DMS153 treated with DMSO at 0.1 percent for 48 hours (cell line): ENCODE data around the gene KCNQ5.

Experiments used
- DNase-seq: peaks from one replicate; lab custom pipeline; 2025; ENCODE audit not compliant: unreplicated experiment; lab: John Stamatoyannopoulos, UW

KCNQ5 gene

DNA sequence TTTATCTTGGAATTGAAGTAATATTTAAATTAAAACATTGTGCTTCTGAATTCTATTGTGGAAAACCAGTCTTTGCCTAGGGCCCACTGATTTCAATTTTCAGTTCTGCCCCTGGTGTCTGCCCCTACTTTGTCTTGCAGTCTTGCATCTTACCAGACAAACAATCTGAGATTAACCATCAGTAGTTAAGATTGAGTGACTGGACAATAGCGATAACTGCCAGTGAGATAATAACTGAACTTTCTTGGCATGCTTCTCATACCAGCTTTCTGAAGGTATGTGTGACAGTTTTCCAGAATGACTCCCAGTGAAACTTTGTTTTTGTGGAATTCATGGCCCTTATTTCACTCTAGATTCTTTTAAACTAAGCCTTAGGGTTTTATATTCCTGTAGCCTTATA, 53.5 kb downstream of the KCNQ5 start:
- DNase-seq = no peak

DNA sequence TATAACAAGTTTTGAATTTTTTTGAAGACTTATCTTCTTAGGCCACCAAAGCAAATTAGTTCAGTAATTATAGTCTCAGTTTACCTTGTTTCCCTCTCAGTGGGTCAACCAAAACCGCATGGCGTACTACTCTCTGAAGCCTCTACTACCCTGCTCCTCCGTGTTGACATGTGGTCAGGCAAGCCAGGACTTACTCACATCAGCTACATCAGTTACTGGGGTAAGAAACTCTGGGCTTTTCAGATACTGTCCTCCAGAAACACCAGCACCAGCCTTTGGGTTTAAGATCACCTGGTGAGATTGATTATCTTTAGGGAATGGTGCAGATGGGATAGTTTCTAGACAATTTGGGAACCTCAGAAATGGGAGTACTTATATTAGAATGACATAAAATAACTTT, 55.1 kb downstream of the KCNQ5 start:
- no peak for DNase-seq

DNA sequence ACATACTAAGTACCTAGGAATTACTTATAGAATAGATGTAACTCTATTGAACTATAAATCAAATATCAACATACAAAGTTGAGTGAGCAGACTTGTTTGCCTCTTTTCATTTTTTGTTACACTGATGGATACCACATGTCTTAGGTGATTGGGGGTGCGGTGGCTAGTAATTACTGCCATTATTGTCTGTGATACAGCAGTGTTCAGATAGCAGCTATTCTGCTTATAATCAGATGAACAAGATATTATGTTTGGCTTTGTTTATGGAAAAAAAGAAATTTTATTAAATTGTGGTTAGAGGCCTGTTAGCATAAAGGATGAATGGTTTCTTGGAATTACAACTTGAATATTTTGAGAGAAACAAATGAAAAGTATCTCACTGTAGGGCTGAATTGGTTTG, 55.9 kb downstream of the KCNQ5 start:
- no peak for DNase-seq

DNA sequence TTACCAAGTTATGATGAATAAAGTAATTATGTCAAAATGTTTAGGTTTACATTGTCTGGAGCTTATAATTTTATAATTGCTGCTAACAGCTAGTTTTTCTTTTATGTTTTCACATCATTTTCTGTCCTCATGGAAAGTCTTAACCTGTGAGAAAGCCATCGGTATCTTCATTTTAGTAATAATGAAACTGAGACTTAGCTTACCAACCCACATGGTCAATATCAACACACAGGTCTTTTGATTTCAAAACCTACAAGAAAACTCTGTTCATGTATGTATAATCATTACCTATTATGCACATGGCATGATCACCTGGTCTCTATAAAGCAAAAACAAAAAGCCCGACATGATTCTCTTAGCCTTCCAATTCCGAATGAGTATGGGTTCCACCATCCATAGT, 61.9 kb downstream of the KCNQ5 start:
- DNase-seq = no peak

DNA sequence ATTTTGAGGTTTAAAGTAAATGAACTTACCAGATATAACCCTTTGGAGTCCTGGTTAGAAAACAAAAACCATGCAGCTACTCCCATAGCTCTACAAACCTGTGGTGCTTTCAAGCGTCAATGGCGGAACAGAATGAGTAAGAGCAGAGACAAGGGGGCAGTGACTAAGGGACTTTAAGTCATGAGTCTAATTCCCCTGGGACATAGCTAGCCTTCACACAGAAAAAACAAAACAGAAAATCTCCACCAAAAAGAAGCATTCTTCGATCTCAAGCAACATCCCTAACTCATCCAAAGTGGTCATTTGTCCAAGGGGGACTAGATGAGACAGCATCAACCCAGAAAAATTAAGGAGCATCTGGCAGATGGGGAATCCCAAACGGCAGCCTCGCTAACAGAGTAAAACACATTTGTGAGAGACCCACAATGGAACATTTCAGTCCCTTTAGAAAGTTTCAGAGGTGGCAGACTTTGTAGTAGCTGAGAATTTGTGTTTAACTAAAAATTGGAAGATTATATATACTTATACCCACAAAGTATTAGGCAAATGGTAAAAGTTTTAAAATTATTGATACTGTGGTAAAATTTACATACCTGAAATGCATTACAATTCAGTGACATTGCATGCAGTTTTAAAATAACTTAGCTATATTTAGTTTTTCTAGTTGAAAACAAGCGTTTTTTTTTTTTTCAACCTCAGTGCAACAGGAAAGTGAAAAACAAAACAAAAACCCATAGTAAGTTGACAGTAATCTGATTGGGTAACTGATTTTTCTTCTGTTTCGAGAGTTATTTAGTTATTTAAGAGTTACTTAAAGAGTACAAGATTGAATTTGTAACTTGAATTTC, 67.5 kb downstream of the KCNQ5 start:
- no peak for DNase-seq

DNA sequence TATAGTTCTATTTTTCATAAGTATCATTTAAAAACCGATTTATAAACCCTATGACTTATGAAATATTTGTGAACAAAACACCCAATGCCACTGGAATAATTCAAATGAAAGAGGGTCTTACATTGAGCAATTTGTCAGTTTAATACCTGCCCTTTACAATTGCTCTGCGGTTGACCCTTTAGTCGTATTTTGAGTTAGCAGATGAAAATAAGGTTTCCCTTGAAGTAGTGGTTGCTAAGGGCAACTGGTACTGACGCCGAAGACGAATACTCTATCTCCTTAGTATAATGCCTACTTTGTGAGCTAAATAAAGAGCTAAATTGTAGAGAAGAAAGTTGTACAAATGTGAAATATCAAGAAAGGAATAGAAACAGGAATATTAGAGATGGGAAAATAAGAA, 69.4 kb downstream of the KCNQ5 start:
- no peak for DNase-seq

DNA sequence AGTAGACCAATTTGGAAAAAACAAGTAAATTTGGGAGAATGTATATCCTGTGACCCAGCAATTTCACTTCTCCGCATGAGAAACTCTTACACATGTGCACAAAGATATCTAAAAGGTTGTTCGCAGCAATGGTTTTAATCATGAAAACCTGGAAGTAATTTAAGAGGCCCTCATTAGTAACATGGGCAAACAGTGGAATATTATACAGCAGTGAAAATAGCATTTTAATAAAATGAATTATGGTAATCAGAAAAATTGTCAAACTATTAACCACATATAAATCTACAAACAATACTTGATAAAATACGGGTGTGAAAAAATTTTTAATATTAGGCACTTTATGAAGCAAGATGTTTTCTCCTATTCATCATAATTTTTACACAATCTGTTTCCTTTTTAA, 74.2 kb downstream of the KCNQ5 start:
- DNase-seq = no peak

DNA sequence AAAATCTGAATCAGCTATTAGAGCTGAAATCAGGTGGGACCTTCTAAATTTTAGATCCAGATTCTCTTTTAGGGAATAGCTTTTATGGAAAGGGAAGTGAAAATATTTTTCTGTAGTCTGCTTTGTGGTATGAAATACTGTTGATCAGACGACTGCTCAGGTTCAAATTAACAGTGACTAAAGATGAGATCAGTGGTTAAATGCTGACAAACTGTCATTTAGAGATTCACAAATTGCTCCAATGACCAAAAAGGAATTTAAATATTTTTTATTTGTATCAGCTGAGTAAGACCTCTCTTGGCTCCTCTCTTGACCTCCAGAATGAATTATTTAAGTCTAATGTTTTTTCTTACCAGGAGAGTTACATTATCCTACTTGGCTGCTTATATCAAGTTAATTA, 77.3 kb downstream of the KCNQ5 start:
- no peak for DNase-seq

DNA sequence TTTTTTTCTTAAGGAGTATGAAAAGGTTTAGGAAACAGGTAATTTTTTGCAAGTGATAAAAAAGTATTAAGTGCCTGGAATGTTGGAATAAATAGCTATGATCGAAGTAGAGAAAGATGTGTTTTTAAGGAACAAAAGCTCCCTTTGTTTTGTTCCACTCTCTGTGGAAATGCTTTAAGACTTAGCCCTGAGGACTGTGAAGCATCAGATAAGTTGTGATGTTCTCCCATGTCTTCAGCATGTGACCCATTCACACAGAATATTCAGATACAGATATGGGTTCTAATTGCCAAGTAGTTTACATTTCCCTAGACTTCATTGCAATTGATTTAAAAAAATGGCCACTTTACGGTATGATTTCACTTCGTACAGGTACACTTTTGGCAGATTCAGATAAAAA, 80.6 kb downstream of the KCNQ5 start:
- no peak for DNase-seq

DNA sequence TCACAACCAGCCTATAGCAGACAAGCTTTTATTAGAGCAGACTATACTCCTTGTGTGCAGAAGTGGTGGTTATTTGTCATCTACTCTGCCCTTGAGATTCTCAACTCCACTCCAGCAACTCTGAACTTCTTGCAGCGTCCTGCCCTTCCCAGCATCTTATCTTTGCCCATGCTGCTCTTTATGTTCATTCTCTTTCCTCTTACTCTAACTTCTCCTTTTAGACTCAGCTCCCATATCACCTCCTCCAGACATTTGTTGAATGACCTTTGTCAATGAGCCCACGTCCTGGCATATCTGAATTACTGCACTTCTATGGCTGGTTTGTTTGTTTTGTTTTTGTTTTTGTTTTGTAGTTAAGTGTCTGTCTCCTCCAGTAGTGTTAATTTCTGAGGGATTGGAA, 81.2 kb downstream of the KCNQ5 start:
- DNase-seq = no peak

DNA sequence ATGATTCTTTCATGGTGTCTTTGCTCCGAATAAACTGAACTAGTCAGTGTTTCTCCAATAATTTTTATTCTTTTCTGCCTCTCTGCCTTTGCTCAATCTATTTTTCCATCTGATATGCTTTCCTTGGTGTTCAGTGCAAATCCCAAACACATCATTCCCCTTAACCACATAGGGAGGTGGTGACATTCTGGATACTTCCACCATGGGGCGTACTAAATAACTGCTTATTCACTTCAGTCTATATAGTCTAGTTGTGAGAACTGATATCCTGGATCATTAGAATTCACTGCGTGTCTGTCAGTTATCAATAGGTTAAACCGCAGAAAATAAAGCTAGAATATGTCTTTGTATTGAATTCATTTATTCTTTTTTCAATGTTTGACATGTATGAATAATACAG, 83.1 kb downstream of the KCNQ5 start:
- DNase-seq = no peak

DNA sequence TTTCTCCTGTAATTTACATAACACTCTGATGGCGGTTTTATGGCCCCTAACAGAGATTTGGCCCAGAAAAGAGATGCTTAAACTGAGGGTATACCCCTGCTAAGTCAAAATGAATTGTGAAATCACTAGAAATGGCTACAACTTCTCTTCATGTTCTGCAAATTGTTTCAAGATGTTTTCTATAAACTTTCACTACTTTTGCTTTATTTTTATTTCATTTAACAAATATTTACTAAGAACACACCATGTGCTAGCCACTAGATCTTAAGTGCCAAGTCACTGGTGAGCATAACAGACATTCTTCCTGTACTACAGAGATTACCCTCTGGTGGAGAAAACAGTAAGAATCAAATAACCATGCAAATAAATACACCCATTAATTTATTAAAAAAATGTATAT, 87.6 kb downstream of the KCNQ5 start:
- no peak for DNase-seq

DNA sequence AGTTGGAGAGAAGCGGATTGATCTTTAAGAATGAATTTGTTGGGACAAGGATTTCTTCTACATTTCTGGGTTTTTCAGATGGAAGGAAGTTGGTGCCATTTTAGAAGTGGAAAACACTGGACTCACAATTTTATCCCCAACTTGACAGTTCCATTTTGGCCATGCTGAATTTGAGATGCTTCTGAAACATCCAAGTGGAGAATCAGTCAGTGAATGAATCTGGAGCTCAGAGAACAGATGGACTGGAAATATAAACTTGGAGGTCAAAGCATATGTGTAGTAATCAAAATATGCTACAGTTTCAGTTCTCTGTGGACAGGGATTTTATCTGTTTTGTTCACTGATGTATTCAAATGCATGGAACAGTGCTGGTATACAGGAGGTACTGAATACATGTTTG, 89.9 kb downstream of the KCNQ5 start:
- DNase-seq = no peak

DNA sequence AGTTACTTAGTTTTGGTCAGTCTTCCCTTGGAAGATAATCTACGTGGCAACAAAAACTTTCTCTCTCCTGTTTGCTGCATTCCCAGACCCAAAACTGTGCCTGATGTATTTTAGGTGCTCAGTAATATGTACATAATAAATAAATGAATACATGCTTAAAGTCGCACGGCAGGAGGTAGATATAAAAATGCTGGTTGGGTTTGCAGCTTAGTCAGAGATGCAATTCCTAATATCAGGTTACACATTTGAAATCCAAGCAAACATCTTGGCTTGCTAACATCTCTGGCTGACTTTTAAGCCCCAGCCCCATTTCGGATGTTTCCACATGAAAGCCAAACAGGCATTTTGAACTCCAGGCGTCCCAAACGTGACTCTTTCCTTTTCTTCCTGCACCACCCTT, 91.0 kb downstream of the KCNQ5 start:
- no peak for DNase-seq

DNA sequence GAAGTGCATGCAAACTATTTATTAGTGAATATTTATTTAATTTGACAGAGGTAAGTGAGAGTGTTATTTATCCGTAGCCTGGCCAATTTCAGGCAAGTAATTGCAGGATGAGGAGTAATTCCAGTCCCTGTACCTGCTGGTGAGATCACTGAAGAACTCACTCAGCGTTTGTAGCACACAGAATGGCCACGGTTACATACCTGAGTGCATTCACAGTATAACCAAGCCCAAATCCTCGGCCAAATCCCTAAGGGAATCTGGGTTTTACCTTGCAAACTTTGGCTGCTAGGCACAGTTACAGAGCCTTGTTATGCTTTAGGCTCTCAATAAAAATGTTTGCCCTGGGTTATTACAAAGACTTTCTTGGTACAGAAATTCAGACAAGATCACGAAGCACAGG, 93.3 kb downstream of the KCNQ5 start:
- DNase-seq = no peak

DNA sequence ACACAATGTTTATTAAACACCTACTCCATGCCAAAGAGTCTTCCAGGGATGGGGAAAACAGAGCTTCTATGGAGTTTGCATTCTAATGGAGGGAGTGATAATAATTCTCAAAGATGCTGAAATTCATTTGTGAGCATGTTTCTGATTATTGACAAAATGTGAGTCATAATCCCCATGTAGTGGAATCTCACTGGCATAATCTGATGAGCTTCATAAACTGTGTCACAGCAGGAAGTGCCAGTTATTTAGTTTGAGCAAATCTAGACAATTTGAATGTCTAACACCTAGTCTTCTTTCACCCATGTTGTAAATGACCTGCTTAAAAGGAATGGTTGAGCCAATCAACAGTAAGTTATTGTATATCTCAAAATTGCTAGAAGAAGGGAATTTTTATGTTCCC, 95.1 kb downstream of the KCNQ5 start:
- DNase-seq = no peak

DNA sequence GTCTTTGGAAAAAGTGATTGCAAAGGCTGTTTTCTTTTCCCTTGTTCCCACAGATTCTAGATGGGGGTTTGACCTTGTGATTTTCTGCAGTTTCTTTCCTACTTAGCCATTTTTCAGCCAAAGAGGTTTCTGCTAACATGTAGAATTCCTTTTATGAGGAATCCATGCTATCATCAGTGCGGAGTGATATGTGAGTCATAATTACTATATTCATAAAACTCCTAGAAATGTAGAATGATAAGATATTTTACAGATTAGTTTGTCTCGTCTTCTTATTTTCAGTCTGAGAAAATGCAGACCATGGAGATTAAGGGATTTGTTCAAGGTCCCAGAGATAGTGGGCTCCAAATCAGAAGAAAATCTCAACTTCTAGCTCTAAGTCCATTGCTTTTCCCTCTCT, 98.6 kb downstream of the KCNQ5 start:
- no peak for DNase-seq

DNA sequence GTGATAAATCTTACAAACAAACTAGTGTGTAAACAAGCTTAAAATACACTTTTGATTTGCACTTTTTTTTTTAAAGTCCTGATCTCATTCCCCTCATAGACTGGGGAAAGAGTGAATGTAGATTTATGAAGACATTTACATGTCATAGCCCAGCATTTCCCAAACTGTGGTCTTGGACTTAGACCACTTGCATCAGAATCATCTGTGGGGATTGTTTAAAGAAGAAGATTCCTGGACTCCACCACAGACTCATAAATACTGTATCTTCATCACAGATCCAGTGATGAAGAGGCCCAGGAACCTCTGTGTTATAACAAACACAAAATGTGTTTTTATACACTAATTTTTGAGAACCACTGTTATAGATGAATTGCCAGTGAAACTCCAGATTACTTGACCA, 99.5 kb downstream of the KCNQ5 start:
- no peak for DNase-seq

DNA sequence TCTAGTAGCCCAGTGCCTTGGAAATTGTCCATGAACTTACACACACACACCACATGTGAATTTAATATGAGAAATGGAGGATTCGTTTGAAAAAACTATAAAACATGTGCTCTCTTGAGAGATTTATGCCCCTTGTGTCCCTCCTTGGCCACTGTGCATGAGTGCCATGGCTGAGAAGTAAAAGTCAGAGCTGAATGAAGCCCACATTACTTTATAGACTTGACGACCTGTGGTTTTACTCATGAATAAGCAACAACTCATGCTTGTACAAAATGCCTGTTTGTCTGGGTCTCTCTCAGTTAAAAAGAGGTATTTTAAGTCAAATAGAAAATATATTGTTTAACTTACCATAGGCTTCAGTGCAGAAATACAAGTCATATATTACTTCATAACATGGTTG, 102.7 kb downstream of the KCNQ5 start:
- no peak for DNase-seq

DNA sequence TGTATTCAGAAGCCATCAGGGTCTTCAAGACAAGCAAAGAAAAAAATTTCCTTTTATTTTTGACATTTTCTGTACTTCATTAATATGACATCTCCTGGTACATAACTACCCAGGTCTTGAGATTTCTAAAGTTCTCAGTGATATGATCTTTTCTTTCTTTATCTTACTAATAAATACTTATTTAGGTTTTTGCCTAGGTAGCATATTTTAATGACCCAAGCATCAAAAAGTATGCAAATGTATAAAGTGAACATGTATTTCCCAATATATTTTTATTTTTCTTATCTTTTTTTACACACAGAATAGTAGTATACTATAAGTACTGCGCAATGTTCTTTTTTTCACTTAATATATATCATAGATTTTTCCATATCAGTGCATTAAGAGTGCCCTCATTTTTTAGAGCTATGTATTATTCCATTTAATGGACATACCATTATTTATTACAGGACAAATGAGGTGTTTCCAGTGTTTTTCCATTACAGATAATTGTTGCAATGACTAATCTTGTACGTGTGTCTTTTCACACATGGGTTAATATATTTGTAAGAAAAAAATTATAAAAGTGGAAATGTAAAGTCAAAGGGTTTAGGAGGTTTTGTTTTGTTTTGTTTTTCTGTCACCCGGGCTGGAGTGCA, 107.0 kb downstream of the KCNQ5 start:
- no peak for DNase-seq

DNA sequence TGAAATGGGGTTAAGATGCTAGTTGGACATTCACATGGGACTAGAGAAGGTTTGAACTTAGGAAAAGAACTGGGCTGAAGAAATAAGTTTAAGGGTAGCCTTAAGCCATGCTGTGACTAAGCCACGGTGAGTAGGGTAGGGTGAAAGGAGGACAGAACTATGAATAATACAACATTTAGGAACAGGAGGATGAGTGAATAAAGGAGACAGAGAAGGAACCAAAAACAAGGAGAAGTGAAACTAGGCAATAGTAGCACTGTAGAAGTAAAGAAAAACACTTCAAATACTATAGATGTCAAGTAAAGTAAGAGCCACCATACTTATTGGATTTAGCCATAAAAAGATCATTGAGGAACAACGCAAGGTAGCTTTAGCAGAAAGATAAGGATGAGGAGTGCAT, 111.2 kb downstream of the KCNQ5 start:
- DNase-seq = no peak

DNA sequence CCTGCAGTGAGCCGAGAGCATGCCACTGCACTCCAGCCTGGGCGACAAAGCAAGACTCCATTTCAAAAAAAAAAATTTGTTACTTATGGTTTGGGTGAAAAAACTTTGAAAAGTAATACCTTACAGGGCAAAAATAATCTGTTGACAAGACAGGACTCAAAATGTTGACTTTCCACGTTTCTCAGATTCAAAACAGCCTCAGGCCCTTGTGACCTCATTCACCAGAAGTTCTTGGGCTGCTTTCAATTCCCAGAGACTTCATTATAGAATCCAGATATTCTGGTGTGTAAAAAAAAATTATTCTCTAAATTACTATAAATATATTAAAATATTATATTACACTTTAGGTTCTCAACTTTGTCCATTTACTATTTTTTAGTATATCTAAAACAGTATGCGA, 116.2 kb downstream of the KCNQ5 start:
- no peak for DNase-seq

DNA sequence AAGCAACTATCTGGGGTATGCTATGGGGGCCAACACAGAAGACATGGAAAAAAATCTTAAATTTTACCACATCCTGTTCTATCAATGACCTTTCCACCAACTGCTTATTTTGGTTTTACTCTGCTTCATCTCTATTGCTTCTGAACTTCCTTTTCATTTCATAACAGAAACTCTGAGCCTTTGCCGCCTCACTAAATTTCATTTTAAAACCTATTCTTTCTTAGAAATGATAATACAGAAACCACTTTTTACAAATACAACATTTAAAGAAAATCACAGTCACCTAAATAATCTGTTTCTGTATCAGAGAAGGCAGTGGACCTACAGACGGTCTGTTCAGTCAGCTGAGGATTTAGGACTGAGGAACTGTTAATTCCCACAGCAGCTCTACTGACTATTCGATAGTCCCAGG, 117.5 kb downstream of the KCNQ5 start:
- DNase-seq = no peak
